Measurements from ENCODE around the gene AIRE. TPM values are rescaled to one million over a fixed set of nuclear protein-coding genes. Genes with fewer than 3 reads are reported as not detected.
"Not testable (repeated sequence)": the region's sequence is repeated elsewhere in the genome, so short reads cannot be mapped to it uniquely, and the experiment has no call there.

The AIRE gene
- total RNA-seq (2014; rRNA removed; shearing (Covaris generic)), result 0.10 TPM in 1 of 2 replicates, not detected in the other

- peak; percentile 51 for DNase-seq (ENCODE audit: low read depth)
Measured at GRCh38 chr21:44285138-44285992, at the start of gene AIRE. Gene AIRE, plus strand, starts transcription at chr21:44285876. Its CDS starts 131 bp downstream, at chr21:44286007.

GRCh38 chr21:44240353-44240752, 45.3 kb upstream of the AIRE start:
- not testable (repeated sequence) for DNase-seq (ENCODE audit: low read depth)

GRCh38 chr21:44240842-44241241, 44.8 kb upstream of the AIRE start, which contains the start of gene ICOSLG:
Gene ICOSLG, minus strand, starts transcription at chr21:44240943. Its CDS starts 126 bp downstream, at chr21:44240817.
- DNase-seq (ENCODE audit: low read depth), result not testable (repeated sequence)

- DNase-seq (ENCODE audit: low read depth), result not testable (repeated sequence)
Measured at GRCh38 chr21:44241281-44241680, 44.4 kb upstream of the AIRE start.

- DNase-seq (ENCODE audit: low read depth), result not testable (repeated sequence)
Measured at GRCh38 chr21:44243980-44244379, 41.7 kb upstream of the AIRE start.

- DNase-seq (ENCODE audit: low read depth), result not testable (repeated sequence)
Measured at GRCh38 chr21:44247904-44248303, 37.8 kb upstream of the AIRE start.

GRCh38 chr21:44249204-44250037, 36.3 kb upstream of the AIRE start:
- not testable (repeated sequence) for DNase-seq (ENCODE audit: low read depth)

- DNase-seq (ENCODE audit: low read depth), result no peak
Measured at GRCh38 chr21:44253832-44254710, 31.6 kb upstream of the AIRE start.

GRCh38 chr21:44255511-44255981, 30.1 kb upstream of the AIRE start:
- peak; percentile 20 for DNase-seq (ENCODE audit: low read depth)

- no peak for DNase-seq (ENCODE audit: low read depth)
Measured at GRCh38 chr21:44258056-44258725, 27.5 kb upstream of the AIRE start.

GRCh38 chr21:44259082-44259705, 26.5 kb upstream of the AIRE start:
- peak; percentile 71 for DNase-seq (ENCODE audit: low read depth)

- no peak for DNase-seq (ENCODE audit: low read depth)
Measured at GRCh38 chr21:44260066-44260465, 25.6 kb upstream of the AIRE start.

- DNase-seq (ENCODE audit: low read depth), result no peak
Measured at GRCh38 chr21:44260791-44261631, 24.7 kb upstream of the AIRE start.

- DNase-seq (ENCODE audit: low read depth), result no peak
Measured at GRCh38 chr21:44261675-44262295, 23.9 kb upstream of the AIRE start, which contains the start of gene DNMT3L. Gene DNMT3L, minus strand, starts transcription at chr21:44261897. Its CDS starts 638 bp downstream, at chr21:44261259.

- no peak for DNase-seq (ENCODE audit: low read depth)
Measured at GRCh38 chr21:44262338-44263056, 23.2 kb upstream of the AIRE start.

- DNase-seq (ENCODE audit: low read depth), result no peak
Measured at GRCh38 chr21:44263221-44263760, 22.4 kb upstream of the AIRE start.

- no peak for DNase-seq (ENCODE audit: low read depth)
Measured at GRCh38 chr21:44263768-44264167, 21.9 kb upstream of the AIRE start.

Data from RPMI7951 (cell line).